Measurements from ENCODE around the gene GPR137. TPM values are rescaled to one million over a fixed set of nuclear protein-coding genes. Genes with fewer than 3 reads are reported as not detected.

The GPR137 gene
- total and polyA plus RNA-seq, 9 of the 15 experiments (the other 6 are each of a cell fraction or from before 2014, with no cell fraction given), result 0.32 to 26.7 (median 10.7) TPM

GRCh38 chr11:64251016-64251752, 34.5 kb upstream of the GPR137 start, which contains the start of gene PLCB3 (continued):
- no peak for TF ChIP-seq ZBTB11 (CRISPR knock-in tag; IDR thresholded peaks at IDR 0.05)
- peak; percentile 64; the same call in 1 of the 2 replicates for TF ChIP-seq EP400 (IDR thresholded peaks at IDR 0.05)
- no peak for TF ChIP-seq CHD2 (IDR thresholded peaks at IDR 0.05; ENCODE audit: low read depth, low read length)
- peak; percentile 76; the same call in 1 of the 2 replicates for TF ChIP-seq THAP12 (CRISPR knock-in tag; IDR thresholded peaks at IDR 0.05)
- TF ChIP-seq LEF1 (IDR thresholded peaks at IDR 0.05), result no peak
- TF ChIP-seq ETV6 (IDR thresholded peaks at IDR 0.05; ENCODE audit: borderline replicate concordance in 1 of 2, low read depth in 2 of 2, low read length in 1 of 2), result no peak
- no peak for TF ChIP-seq ETV6 (CRISPR knock-in tag; IDR thresholded peaks at IDR 0.05; ENCODE audit: borderline replicate concordance)
- TF ChIP-seq ZNF696 (CRISPR knock-in tag; conservative IDR thresholded peaks at IDR 0.05), result no peak
- peak; percentile 29 for TF ChIP-seq TBP (optimal IDR thresholded peaks at IDR 0.05; ENCODE audit: low read depth, low read length)
- TF ChIP-seq PCBP1 (IDR thresholded peaks at IDR 0.05; ENCODE audit: low read depth, low read length, poor library complexity, severe bottlenecking), result no peak
- TF ChIP-seq NEUROD1 (IDR thresholded peaks at IDR 0.05; ENCODE audit: borderline replicate concordance, low read depth, low read length, partially characterized antibody), result no peak
- peak; percentile 3 for TF ChIP-seq FIP1L1 (IDR thresholded peaks at IDR 0.05; ENCODE audit: low read depth, low read length, poor library complexity, severe bottlenecking)
- no peak for TF ChIP-seq SAP30 (IDR thresholded peaks at IDR 0.05; ENCODE audit: borderline replicate concordance, insufficient read depth, low read depth, low read length, poor library complexity, severe bottlenecking)
- no peak for TF ChIP-seq ZNF584 (CRISPR knock-in tag; IDR thresholded peaks at IDR 0.05; ENCODE audit: low read depth)
- no peak for TF ChIP-seq ZNF431 (CRISPR knock-in tag; IDR thresholded peaks at IDR 0.05)
- TF ChIP-seq GATAD2A (IDR thresholded peaks at IDR 0.05), result peak; percentile 59; the same call in 1 of the 2 replicates
- no peak for TF ChIP-seq DNMT1 (IDR thresholded peaks at IDR 0.05)
- no peak for TF ChIP-seq CHD1 (IDR thresholded peaks at IDR 0.05; ENCODE audit: low read length)
- TF ChIP-seq ATF3 (IDR thresholded peaks at IDR 0.05), result no peak
- no peak for TF ChIP-seq ATF3 (CRISPR knock-in tag; conservative IDR thresholded peaks at IDR 0.05)
- TF ChIP-seq ZBTB7A (IDR thresholded peaks at IDR 0.05; ENCODE audit: borderline replicate concordance, control insufficient read depth, low read depth, low read length), result peak; percentile 97
